Esophagus mucosa (tissue), 1 donor: Measurements from ENCODE around the gene GNAT3. TPM values are rescaled to one million over a fixed set of nuclear protein-coding genes. Genes with fewer than 3 reads are reported as not detected.
A peak's percentile ranks its signal among the peaks of the same experiment; 100 is the strongest.

ENCODE experiments used
- ATAC-seq: fragments of 200-7000 bp; cut with Tn5 transposase; one replicate; pipeline ENCODE4 v1.9.1; 2020
- total RNA-seq: library from RNA; stranded (reverse); gene quantifications from one replicate; pipeline ENCODE4 v1.2.4, GENCODE V29; 2023
- donor health status: DM: yes; HTN: yes; CAD: no.

GNAT3 gene
- total RNA-seq, 1 donor from 2014 or later = not detected

DNA sequence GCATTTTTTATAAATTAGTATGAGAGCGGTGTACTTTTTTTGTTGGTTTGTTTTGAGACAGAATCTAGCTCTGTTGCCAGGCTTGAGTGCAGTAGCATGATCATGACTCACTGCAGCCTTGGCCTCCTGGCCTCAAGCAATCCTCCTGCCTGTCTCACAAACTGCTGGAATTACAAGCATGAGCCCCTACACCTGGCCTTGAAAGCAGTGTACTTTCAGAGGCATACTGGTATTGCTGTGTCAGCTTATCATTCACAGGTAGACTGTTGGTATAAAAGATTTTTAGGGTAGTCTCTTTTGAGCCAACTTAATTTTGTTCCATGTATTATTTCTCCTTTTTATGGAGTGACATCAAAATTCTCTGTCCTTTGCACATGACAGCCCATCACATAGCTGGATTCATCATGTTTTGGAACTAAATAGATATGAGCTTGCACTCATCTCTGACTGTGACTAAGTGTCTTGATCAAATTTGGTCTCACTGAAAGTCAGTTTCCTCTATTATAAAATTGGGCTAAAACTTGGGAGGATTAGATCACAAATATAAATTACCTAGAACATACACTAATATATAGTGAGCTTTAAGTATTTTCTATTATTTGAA is 12.4 kb downstream of the GNAT3 start:
- ATAC-seq = peak; percentile 88

DNA sequence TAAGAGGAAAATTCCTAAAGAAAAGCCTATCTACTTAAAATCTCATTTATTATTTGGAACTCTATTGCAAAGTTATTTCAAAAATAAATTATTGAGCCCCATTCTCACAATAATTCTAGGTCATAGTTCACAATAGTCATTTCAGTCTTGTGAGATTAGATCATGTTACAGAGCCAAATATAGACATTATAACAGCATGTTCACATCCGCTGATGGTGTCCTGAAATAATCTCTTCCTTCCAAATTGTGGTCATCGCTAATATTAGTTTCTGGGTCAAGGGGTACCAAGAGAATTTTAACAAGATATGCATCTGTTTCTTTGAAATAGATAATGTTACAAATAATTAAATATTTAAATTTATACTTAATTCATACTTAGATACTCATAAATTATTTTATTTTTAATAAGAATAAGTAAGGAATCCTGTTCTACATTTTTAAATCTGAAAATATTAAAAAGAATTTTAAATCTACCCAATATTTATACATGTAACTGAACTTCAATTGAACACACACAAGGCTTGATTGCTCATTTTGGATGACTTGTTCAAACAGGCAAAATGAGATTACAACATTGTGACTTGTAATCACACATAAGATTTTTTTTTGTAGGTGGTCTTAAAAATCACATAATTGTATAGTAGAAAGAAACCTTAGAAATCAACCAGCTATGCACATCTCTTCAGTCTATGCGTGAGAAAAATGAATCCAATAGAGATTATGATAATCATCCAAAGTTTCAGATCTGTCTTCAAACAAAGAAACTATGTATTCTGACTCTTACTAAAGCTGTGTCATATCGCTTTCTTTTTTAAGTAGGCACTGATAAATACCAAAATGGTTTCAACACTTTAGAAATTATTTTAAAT is 13.1 kb downstream of the GNAT3 start:
- ATAC-seq = no peak

DNA sequence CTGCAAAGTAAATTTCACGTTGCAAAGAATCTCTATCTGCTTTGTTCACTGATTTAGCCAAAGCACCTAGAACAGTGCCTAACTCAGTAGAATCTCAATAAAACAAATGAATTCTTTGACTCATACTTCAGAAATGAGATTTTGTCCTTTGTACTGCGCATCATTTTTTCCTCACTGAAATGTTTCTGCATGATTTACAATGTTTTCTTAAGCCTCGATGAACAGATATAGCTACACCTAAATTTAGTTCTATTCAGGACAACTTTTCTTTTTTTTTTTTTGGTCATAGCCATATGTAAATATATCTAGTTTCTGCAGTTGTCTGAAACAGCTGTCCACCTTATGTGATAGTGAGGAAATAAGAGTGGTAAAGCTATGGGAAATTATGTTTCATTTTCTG is 15.3 kb downstream of the GNAT3 start:
- no peak for ATAC-seq

DNA sequence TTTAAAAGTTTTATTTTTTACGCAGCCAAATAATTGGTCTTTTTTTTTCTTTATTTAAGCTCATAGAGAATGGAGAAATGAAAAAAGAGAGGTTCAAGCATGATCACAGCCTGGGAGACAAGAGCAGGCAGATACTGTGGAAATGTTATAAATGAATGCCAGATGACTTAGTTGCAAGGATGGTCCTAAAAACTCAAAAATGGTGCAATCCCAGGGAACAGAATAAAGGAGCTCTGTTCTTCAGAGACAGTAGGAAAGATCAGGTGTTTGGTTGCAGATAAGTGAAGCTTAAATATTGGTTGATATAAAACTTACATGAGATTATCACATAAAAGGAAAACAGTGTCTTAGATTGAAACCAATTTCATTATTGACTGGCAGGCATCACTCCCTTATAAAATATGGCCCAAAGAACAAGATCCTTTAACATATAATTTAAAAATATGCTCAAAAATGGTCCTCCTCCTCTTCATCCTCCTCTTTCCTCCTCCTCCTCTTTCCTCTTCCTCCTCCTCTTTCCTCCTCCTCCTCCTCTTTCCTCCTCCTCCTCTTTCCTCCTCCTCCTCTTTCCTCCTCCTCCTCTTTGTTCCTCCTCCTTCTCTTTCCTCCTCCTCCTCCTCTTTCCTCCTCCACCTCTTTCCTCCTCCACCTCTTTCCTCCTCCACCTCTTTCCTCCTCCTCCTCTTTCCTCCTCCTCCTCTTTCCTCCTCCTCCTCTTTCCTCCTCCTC is 18.6 kb downstream of the GNAT3 start:
- ATAC-seq = no peak

DNA sequence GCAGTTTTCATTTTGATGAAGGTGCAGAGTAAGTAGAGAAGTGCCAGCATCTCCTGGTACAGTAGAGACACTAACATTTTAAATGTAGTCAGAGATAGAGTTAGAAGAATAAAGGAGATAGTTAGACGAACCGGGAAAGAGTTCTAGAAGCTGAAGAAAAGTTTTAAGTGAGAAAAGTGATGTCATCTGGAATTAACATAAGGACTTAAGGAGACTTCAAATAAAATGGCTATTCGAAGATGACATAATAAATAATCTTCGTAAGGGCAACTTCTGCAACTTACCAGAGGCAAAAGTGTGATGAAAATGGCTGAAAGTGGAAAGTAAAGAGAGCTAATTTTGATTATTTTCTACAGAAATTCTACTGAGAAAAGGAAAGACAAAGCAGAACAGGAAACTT is 20.4 kb downstream of the GNAT3 start:
- ATAC-seq = no peak

DNA sequence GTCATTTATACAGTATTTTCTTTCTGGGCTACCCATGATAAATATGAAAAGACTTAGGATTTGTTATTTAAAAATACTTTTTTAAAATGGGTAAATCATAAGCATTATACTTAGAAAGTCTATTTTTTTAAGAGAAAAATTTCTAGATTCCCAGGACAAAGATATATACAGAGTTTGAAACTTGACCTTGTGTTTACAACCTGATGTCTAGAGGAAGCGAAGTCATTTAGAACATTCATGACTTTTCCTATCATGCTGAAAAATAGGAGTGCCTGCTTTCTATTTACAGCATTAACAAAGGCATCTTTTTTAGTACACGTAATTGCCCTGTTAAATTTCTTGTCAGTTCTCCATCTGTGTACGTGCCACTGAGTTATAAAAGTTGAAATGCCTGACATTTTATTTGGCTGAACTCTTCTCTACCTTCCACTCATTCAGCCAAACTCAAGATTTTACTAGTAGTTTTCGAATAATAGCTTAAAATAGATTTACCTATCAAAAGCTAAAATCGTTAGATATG is 23.0 kb downstream of the GNAT3 start:
- no peak for ATAC-seq

DNA sequence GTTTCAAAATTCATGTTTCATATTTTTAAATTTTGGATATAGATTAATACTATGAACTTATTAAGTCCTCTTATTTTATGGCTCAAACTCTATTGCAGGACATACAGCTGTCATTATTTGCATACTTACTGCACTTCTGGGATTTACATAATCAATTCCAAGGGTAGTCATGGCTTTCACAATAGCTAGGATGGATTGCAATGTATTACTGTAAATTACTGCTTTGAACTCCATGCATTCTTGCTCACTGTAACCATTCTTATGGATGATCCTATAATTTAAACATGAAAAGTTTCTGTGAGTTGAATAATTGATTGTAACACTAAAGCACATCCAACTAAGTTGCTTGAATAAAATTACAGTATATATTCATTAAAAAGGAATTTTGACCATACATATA is 23.5 kb downstream of the GNAT3 start:
- no peak for ATAC-seq

DNA sequence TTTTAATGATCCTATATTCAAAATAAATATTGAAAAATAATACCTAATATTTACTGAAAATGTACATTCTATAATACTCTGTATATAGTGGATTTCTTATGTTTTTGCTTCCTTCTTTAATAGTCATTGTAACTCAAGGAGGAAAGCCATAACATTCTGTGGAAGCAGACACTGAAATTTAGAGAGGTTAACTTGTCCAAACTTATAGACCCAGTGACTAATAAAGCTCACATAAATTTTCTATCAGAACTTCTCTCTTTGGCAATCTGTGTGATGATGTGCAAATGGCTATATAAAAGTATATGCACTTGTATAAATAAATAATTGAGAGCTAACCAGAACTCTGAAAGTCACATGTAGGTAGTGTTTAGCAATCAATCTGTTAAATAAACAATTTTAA is 26.1 kb downstream of the GNAT3 start:
- ATAC-seq = no peak

DNA sequence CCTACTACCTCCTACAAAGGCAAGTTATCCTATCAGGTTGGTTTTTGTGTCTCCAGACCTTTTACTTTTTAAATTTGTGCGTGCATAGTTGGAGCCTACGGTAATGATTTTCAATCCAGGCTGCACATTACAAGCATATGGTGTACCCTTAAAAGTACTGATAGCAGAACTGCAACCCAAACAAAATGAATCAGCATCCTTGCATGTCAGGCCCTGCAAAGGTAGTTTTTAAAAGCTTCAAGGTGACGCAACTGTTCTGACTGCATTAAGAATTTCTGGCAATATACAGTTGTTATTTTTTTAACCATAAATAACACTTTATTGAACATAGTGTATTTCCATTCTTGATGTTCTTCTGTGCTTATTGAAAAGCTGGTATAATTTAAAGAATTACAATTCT is 28.9 kb downstream of the GNAT3 start:
- no peak for ATAC-seq

DNA sequence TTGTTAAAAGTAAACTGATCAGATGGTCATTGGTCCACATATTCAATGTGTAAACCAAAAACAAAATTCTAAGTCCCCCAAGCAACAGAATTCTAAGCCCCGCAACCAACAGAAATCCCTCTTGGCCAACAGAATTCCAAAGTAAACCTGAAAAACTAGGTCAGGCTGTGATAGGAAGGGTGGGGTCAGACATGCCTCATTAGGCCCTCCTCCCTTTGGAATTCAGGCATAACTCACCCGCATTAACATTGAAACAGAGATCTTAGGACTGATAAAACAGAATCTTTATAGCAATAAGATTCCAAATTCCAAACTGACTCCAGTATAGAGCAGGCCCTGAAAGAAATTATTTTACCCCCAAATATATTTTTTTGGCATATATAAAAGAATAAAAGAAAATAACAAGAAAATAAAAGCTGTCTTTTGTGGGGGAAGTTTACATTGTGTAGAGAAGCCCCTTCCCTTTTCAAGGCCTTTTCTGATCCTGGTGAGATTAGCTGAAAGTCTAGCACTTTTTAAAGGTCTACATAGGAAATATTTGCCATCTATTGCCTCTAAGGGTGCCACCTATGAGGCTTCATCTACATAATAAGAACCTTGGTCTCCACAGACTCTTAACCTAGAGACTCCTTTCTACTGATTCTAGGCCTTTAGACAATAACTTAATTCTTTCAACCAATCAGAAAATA is 30.5 kb downstream of the GNAT3 start:
- peak; percentile 48 for ATAC-seq

DNA sequence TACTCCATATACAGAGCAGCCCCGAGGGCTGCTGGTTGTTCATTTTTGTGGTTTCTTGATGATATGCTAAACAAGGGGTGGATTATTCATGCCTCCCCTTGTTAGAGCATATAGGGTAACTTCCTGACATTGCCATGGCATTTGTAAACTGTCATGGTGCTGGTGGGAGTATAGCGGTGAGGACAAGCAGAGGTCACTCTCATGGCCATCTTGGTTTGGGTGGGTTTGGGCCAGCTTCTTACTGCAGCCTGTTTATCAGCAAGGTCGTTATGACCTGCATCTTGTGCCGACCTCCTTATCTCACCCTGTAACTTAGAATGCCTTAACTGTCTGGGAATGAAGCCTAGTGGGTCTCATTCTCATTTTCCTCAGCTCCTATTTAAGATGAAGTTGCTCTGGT is 31.3 kb downstream of the GNAT3 start:
- ATAC-seq = no peak

DNA sequence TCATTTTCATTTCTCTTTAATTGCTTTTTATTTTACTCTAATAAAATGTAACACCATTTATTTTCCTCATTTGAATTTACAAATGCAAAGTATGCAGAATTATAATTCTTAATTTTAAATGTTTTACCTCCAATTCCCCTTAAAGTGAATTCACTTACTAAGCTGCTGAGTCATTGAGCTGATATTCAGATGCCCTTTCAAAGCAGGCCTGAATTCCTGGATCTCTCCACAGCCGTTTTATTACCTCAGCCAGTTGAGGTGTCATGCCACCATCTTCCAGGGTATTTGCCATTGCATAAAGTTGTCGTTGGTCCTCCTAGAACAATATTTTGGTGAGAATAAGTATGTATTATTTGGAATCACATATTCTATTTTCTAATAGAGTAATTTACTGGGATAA is 33.2 kb downstream of the GNAT3 start:
- no peak for ATAC-seq

DNA sequence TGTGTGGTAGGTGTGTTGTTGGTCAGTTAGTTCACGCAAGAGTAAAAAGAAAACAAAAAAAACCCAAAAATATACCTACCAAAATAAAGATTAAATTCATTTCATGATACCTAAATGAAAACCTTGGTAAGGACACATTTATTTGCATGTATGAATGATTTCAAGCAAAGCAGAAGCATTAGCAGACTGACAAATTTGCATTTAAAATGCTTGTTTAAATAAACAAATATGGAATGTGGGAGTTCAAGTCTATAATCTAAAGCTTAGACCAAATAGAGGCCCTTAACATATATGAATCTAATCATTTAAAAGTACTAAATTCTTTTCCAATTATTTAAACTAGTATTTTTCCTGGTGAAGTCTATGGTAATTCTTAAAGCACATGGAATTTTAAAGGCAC is 35.8 kb downstream of the GNAT3 start:
- no peak for ATAC-seq

DNA sequence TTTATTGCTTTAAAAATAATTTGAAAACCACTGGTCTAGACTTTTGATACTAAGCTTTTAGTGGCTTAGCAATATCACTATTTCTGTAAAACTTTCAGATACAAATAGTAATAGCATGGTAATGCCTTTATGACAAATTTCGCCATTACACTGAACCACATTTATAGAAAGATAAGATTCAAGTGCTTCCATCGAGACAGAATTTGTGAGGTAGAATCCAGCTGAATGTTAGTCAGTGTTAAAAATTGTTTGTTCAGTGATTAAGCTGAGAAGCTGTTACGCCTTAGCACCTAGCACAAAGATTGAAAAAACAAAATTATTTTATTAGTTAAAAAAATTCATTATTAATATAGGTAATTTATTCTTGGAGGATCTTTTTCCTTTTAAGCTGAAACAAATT is 36.5 kb downstream of the GNAT3 start:
- no peak for ATAC-seq

DNA sequence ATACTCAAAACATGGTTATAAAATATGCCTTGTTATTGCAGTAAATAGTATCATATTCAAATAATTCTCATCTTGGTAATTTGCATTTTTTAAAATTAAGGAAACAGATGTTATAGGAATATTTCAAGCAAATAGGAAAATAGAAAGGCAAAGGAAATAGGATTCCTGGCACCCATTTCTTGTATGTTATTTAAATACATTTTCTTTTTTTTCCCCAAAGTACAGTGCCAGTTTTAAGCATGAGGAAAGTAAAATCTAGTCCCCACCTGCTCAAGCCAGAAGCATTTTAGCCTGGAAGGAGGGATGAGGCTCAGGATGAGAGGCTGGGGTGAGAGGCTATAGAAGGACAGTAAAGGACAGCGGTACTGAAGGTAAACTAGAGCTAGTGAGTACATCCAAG is 38.1 kb downstream of the GNAT3 start:
- ATAC-seq = no peak

DNA sequence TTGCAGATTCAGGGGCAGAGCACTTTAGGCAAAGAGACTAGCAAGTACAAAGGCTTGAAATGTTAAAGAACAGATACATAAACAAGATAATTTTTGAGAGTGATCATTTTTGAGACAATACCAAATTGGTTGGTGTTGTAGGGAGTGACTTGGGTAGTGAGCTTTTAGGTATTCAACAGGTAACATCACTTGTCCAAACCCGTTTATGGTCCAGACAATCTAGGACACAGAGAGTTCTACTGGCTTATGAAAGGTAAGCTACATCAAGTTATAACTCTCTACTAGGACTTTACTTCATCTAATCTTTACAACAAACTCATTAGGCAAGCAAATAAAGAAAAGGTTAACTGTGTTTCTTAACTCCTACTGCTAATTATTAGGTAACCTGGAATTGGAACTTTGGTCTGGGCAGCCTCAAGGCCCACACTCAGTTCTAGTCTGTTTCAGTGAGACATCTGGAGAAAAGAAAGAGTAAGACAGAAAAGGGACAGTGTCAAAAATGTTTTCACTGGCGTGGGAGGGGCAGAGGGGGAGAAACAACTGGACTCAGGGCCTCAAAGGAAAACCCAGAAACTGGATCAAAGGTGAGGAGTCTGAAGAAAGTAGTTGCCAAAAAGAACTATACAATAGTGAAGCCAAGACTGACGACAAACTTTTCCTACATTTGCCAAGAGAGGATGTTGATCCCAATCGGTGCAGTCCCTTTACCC is 39.2 kb downstream of the GNAT3 start:
- ATAC-seq = no peak

DNA sequence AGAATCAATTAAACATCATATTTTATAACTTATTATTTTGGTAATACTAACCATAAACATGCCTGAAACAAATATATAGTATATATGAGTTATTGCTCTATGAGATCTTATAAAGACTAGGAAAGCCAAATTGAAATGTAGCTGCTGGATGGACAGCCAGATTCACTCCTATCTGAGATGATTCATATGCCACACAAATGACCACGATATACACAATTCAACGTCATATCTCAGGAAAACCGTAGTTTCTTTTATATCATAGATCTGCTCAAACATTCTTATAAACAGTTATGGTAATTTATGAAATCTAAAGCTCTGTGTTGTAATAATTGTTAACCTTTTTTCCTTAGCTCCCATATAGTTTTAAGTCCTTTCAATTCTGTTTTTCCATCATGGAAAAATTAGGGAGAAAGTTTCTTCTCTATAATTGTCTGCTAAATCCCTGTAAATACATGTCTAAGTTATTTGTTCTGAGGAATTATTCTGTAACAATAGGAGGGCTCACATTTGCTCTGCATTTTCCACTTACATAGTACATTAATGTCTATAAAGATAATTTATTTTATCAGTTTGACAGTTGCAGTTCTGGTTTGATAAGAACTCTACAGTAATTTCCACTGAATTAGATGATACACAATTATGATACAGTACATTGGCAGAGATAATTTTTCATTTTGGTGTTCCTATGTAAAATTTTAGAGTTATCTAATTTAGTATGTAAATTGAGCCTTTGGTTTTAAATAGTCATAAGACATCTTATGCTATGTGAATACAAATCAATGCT is 42.7 kb downstream of the GNAT3 start:
- ATAC-seq = no peak

DNA sequence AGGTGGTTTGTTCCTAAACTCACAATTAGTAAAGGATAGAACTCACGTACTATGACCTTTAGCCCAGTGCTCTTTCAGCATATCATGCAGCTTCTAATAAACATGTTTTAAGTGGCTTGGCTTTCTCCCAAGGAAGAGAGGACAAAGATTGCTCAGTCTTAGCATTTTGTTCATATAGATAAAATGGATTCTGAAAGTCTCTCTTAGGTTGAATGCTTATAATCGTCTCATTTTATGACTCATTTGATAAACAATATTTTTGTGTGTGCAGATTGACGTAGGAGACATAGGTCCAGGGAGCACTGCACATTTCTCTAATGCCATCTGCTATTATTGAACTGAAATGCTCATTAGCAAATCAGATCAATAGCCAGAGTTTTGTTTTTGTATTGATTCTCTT is 44.8 kb downstream of the GNAT3 start:
- no peak for ATAC-seq

DNA sequence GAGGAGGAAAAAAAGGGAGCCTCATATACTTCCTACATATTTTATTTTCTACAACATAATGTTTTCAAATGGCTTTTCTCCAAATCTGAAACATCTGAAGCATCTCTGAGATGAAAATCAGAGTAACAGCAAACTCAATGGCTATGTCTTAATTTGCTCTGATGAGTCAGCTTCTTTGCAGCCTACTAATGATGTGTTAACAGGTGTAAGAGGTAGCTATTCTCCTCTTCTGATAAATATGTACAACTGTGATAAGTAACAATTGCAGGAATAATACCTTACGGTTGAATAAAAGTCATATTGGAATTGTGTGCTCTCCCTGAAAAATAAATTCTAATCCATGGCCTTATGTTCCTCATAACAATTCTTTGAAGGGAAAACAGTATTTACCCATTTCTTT is 45.2 kb downstream of the GNAT3 start:
- ATAC-seq = no peak

DNA sequence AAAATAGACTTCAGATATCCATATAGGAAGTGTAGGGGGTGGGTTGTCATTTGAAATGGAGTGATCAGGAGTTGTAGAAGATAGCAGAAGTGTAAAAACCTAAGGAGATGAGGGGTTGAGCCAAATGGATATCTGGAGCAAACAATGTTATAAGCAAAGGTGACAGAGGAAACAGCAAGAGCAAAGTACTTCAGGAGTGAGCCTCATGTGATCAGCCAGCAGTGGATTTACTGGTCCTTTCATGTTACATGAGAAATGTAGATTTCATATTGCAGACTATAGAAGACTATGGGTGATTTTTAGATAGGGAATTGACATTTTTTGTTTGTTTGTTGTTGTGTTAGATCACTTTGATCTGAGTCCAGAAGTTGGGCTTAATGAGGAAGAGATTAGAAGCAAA is 47.7 kb downstream of the GNAT3 start:
- ATAC-seq = no peak

DNA sequence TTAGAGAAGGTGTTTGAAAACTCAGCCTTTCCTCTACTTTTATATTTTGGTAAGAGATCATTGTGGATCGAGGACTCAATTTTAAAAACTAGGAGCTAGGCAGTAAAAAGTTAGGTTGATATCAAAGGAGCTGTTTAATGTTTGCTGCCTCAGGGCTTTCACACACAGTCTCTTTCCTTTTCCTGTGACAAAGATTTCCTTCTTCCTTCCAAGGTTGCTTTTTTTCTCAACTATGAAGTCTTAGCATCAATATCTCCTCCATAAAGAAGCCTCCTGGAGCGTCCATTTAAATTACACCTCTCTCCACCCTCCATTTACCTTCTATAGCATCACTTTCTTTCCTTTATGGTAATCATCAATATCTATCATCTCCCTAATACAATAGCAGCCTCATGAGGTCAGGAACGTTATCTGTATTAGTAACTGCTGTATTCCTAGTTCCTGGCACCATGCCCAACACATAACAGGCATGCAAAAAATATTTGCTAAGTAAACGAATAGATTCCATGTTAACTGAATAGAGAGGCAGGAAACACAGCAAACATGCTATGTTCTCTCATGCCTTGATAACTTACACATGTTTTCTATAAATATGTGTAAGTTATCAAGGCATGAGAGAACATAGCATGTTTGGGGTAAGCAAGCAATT is 48.5 kb downstream of the GNAT3 start:
- ATAC-seq = no peak
